HG03565 (cell line): Measurements from ENCODE around the gene CFAP97D2.
"Not testable (repeated sequence)": the region's sequence is repeated elsewhere in the genome, so short reads cannot be mapped to it uniquely, and the experiment has no call there.

Experiments
- ATAC-seq: cut with Tn5 transposase; IDR thresholded peaks from one replicate; pipeline ENCODE4 v1.9.1; 2021; ENCODE audit warnings: mild to moderate bottlenecking, moderate library complexity; ENCODE audit not compliant: unreplicated experiment

Gene CFAP97D2

DNA sequence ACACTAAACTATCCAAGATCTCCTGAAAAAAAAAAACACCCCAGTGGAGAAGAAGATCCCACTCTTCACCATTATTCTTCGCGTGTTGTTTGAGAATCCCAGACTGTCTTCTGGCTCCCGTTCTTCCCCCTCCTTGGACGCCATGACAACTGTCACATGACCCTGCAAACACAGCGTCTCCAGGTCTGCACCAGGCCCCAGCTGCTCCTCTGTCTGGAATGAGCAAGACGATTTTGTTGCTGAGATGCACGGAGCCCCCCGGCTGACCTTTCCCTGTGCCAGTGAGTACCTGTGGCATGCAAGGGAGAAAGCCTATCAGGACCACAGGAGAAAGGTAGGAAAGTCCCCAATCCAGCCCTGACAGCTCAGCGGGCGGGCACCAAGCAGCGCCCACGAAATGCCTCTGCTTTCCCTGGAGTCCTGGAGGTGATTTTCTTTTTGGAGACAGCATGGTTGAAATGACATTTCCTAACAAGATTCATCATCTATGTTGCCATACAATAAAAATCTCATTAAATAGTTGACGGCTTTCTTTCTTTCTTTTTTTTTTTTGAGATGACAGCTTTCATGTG lies at the start of gene CFAP97D2:
CFAP97D2 (plus strand) TSS at position 171 of the 572 bp plus-strand sequence; CDS start at position 245, 74 bp downstream.
- ATAC-seq: no peak

DNA sequence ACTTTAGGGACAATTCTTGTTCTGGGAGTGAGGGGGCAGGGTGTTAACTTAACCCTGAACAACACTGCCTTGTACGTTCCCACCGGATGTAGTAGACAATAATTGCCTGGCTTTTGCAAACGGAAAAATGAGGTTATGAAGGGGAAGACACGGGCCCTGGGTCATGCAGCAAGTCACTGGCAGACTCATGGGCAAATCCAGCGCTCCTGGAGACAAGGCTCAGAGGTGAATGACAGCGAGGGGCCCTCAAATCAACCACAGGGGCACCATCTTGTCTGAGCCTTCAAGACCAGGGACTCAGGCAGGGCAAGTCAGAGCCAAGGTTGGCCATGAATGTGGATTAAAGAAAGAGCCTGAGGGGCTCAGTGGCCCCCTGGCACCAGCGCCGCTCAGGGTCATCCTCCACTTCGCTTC lies 49.4 kb upstream of the CFAP97D2 start:
- no peak for ATAC-seq

DNA sequence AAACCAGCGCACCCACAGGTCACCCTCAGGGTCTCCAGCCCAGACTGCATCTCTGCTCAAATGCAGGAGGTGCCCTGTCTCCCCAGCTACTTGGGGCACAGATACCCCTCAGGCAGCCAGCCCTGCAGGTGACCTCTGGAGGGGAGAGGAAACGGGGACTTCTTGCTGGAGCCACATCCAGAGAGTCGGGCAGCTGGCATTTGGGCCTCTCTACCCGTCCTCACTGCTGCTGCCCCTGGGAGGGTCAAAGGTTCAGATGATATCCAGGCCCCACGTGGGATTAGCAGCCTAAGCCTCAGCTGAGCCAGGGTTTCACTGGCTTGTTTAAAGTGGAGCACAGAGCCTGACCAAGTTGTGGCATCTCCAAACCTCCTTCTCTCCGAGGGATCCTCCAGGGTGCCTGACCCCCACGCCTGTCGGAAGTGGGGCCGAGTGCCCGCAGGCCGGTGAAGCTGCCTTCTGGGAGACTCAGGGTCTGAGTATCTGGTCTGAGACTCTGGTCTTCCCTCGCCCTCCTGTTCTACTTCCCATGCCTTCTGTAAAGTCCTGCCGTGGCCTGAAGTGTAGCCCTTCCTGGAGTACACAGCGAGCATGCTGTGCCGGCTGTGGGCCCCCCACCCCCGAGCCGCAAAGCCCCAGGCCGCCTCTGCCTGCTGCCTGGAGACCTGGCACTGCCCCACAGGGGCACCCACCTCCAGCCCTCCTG lies 48.8 kb upstream of the CFAP97D2 start:
- ATAC-seq: no peak

DNA sequence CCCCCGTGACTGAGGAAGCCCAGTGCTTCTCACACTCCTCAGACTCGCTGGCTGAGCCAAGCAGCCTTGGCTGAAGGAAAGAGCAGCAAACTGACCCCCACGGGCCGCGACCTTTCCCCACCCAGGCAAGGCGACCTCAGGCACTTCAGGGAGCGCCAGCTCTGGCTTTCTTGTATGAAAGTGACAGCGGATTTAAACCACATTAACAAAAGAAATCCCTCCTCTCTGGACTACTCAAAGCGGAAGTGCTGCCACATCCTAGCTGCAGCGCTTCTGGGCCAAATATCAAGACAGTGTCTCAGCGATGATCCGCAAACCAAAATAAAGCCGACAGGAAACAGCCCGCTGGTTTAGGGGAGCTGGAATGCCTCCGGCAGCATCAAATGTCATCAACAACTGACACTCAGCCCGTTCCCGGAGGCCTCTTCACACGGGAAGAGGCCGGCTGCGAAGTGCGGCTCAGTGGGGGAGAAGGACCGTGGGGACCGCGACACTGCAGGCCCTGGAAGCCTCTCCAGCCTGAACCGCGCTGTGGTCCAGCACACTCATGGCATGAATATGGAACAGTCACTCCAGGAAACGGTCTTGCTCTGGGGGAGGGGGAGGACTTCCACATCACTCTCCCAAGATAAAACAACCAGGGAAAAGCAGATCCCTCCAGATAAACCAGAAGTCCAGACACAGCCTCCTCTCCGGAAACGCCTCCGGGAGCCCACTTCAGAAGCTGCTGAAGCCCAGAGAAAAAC lies 48.0 kb upstream of the CFAP97D2 start:
- ATAC-seq: no peak

DNA sequence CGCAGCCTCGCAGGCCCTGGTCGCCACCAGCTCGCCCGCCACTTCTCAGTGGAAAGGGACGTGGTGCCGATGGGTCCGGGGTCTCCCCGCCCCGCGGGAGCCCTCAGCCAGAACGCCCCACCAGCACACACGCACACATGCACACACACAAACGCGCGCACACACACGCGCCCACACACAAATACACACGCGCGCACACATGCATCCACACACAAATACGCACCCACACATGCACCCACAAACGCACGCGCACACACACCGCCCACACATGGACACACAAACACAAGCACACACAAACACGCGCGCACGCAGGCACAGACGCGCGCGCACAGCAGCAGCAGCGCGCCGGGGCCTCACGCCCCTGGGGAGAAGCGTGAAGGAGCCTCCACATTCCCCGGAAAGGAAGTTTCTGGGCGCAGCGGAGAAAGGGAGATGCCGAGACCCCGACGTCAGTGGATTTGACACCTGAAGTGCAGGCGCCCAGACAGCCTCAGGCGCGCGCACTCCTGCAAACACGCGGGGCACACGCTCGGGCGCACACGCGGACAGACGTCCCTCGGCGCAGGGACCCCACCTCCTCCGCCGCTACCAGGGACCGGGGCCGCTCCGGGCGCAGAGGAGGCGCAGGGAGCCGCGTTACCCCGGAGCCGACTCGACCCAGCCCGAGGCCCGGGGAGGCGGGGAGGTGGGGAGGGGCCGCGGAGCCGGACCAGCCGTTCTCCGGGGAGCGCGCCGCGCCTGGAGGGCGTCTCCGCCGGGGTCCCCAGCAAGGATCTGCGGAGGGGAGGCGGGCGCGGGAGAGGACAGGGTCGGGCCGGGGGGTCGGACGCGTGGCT lies 47.3 kb upstream of the CFAP97D2 start:
- ATAC-seq: no peak

DNA sequence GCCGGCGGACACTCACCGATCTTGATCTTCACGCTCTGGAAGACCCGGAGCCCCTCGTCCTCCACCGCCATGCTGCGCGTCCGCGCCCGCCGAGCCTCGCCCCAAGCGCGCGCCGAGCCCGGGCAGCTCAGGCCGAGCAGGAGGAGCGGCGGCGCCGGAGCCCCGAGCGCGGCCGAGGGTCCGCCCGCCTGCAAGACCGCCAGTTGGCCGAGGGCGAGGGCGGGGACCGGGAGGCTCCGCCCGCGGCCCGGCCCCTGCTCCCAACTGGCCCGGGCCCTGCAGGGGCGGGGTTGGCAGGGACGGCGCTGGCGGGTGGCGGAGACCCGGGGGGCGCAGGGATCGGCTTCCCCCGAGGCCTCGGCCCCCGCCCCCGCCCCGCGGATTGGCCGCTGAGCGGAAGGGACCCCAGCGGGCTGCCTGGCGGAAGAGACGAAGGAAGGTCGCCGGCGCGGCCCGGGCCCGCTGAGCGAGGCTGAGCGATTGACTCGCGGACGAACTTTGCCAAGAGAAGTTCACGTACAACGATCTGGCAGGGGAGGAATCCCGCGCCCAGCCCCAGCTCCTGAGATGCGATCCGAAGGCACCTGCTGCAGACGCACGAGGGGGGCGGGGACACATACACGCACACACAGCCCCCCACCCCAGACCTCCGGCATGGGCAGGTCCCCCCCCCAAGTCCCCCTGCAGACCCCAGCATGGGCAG lies 46.5 kb upstream of the CFAP97D2 start, which contains the start of gene RASA3:
RASA3 (minus strand) TSS at position 205 of the 703 bp plus-strand sequence; CDS start at position 71, 134 bp downstream.
- ATAC-seq: peak; percentile 40

DNA sequence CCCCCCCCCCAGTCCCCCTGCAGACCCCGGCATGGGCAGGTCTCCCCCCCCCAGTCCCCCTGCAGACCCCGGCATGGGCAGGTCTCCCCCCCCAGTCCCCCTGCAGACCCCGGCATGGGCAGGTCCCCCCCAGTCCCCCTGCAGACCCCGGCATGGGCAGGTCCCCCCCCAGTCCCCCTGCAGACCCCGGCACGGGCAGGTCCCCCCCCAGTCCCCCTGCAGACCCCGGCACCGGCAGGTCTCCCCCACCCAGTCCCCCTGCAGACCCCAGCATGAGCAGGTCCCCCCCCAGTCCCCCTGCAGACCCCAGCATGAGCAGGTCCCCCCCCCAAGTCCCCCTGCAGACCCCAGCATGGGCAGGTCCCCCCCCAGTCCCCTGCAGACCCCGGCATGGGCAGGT lies 45.9 kb upstream of the CFAP97D2 start:
- not testable (repeated sequence) for ATAC-seq

DNA sequence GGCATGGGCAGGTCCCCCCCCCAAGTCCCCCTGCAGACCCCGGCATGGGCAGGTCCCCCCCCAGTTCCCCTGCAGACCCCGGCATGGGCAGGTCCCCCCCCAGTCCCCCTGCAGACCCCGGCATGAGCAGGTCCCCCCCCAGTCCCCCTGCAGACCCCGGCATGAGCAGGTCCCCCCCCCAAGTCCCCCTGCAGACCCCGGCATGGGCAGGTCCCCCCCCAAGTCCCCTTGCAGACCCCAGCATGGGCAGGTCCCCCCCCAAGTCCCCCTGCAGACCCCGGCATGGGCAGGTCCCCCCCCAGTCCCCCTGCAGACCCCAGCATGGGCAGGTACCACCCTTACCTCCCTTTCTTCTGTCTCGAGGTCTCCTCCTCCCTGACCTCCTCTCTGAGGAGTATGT lies 45.5 kb upstream of the CFAP97D2 start:
- ATAC-seq: not testable (repeated sequence)

DNA sequence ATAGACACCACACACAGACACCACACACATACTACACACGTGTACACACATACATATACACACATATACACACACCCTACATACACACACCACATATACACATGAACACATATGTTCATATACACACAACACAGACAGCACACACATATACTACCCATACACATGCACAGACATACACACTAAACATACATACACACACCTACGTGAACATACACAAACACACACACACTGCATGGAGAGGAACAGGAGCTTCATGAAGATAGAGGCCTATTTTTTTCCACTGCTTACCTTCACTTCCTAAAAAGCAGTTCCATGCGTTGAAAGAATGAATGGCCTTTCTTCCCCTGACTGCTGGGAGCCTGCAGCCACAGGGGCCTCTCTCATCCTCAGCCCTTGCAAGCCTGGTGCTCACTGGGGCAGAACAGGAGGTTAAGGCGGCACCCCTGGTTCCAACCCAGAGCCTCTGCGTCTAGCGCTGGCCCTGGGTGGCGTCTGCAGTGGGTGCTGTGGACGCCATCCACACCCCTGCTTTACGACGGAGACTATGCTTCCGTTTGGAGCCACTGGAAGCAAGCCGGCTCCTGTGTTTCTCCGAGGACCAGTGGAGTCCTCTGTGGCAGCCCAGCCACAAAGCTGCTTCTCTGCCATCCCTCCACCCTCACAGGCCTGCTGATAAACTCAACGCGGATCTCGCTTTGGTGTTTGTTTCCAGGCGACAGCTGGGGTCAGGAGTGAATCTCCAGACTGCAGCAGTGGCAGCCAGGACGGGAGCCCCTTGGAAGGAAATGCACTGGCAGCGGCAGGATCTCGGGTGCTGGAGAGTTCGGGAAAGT lies 44.7 kb upstream of the CFAP97D2 start:
- ATAC-seq: no peak

DNA sequence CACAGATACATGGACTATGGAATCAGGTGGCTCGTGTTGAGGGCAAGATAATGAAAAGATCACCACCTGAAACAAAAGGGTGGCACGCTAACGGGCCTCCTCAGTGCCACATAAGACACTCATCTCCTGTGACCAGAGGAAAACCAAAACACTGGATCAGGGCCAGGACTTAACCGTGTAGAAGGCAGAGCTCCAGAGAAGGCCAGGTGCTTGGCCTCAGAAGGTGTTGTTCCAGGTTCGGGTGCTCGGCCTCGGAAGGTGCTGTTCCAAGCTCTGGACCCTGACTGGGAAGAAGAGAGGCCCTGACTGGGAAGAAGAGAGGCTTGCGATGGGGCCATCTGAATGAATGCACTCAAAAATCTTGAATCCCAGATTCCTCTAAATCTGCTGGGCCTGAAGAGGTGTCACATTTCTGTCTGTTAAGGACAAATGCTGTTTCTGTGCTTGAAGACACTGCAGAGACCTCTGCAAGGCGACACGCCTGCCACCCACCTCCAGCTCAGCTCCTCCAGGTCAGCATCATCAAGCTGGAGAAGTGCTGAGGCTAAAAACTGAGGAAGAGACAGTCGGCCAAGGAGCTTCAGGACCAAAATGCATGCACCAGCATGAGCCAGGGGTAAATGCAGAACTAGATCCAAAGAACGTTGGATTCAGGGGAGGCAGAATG lies 44.0 kb upstream of the CFAP97D2 start:
- ATAC-seq: no peak

DNA sequence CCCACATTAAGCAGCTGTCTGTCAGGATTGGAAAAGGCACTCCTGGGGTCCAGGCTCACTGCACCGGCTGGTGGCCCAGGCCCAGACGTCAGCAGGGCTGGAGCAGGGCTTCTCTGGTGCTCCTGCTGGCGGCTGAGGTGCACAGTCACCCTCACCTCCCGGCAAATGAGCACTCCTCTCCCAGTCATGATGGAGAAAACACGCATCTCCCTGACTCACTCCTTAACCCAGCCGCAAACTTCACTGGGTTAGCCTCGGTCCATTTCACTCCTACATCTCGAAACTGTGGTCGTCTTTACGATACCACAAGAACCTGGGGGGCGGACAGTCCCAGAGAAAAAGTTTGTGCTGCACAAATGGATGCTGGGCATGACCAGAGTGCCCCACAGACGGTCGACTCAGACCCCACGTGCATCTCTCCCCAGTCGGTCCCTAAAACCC lies 43.3 kb upstream of the CFAP97D2 start:
- no peak for ATAC-seq

DNA sequence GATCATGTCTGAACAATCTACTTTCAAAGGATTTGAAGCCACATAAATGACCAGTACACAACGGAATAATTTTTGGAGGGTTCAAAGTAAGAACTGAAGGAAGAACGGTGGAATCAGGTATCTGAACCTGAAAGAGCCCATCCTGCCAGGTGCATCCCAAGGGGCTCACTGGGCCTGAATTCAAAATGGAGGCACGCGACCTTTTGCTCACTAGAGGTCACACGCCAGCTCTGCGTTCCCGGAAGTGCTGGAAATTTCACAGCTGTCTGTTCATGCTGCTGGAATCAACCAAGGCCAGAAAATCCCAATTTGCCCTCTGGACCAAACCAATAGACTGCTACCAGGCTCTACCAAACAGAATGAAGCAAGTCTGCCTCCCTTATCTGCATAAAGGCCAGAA lies 42.5 kb upstream of the CFAP97D2 start:
- no peak for ATAC-seq

DNA sequence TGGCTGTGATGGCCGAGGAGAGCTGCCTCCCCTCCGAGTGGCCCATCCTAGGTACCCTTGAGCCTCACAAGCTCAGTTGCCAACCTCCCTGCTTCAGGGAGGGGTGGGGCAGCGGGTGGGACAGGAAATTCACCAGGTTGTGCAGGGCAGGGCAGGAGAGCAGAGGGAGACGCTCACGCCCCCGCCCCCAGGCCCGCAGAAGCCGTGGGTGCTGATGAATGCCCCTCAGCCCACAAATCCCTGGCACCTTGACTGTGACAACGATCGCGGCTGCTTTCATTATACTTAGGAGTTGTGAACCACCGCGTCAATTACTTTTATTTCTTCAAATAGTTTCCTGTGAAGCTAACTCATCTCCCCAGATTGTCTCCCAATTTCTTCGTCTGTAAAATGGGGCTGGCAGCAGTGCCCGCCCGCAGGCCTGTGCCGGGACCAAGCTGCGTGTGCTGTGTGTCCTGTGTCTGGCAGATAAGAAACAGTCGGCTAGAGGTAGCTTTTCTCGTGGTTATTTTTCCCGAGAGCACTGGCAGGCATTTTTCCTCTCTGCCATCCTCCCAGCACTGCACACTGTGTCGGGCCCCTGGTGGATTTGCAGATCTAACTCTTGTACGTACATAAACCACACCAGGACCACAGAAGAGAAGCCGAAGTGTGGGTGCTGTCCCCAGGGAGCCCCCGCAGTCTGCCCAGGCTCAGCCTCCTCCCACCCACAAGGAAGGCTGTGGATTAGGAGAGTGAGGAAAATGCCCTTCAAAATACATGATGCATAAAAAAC lies 38.7 kb upstream of the CFAP97D2 start:
- ATAC-seq: no peak

DNA sequence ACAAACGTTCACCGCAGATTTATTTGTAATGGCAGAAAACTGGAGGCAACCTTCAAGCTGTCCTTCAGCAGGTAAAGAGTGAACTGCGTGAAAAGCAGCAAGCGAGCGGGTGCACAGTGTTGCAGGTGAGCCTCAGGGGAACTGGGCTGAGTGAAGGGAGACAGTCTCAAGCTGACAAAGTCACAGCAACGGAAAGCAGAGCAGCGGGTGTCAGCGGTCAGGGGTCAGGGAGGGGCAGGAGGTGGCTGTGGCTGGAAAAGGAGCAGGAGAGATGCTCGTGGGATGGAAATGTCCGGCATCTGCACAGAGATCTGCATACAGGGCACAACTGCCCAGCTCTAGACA lies 38.2 kb upstream of the CFAP97D2 start:
- no peak for ATAC-seq

DNA sequence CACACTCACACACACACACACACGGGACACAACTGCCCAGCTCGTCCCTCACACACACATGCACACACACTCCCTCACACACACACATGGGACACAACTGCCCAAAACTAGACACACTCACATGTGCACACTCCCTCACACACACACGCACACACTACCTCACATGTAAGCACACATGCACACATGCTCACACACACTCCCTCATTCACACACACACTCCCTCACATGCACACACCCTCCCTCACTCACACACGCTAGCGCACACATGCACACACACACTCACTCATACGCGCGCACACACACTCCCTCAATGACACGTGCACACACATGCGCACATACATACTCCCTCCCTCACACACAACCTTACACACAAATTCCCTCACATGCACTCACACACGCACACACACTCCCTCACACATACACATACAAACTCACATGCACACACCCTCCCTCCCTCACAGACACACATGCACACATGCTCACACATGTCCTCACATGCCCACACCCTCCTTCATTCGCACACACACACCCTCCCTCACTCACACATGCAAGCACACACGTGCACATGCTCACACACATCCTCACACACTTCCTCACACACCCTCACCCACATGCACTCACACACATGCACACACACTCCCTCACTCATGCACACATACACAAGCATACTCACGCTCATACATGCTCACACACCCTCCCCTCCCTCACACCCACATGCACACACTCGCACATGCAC lies 37.6 kb upstream of the CFAP97D2 start:
- no peak for ATAC-seq

DNA sequence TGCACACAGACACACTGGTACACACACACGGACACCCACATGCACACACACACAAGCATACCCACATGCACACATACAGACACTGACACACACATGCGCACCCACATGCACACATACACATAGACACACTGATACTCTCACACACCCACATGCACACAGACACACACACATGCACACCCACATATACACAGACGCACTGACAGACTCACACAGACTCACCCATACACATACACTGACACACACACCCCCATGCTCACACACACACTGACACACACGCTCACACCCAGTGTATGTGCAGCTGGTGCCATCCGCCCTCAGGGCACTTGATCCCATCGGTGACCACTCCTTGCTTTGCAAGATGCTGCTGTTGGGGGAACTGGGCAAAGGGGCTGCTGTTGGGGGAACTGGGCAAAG lies 36.9 kb upstream of the CFAP97D2 start:
- no peak for ATAC-seq

DNA sequence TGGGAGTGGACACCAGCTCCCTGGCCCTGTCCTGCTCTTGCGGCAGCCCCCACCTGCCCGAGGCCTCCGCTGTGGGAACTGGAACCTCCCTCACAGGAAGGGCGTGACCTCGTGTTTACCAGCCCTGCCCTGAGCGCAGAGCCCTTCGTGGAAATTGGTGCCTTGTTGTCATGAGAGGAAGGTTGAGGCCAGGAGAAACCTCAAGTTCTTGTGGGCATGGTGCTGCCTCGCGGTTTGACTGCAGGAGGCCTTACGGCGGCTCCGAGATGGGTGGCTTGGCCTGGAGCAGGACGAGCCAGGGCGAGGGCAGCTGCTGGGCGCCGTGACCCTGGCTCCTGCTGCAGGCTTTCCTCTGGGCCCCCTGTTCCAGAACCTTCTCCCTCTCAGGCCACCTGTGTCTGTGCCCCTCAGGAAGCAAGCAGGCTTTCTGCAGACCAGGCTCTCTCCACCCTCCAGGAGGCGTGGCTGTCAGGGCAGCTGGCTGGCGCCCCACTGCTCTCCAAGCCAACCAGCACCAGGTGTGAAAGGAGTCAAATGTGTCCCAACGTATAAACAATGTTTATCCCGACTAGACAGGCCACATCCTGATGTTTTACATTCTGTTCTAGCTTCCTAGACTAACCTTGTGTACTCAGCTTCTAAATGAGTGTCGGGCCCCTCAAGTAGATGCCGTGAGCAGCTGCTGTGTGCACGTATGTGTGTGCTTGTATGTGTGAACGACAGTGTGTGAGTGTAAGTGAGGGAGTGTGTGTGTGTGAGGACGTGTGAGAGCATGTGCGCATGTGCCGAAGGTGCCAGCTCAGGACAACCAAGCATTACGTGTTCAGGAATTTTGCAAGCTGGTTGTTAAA lies 36.2 kb upstream of the CFAP97D2 start:
- ATAC-seq: no peak
